Panc1 (cell line): ENCODE results near the gene ARPC2. TPM values are rescaled to one million over a fixed set of nuclear protein-coding genes. Genes with fewer than 3 reads are reported as not detected.

Source experiments
- ATAC-seq: fragments of 200-7000 bp; cut with Tn5 transposase; 2 replicates; pipeline ENCODE4 v1.9.1; 2020; ENCODE audit warnings: mild to moderate bottlenecking, moderate library complexity
- BruUV-seq: library from RNA; stranded (reverse); fragments of 400-500 nt; replicated peaks from 2 replicates; lab custom pipeline; 2021; lab: Mats Ljungman, UMichigan
- CTCF ChIA-PET: fragments of 300-600 bp; sonication (Branson Sonifier 250); formaldehyde crosslinking; loops from one replicate; lab custom pipeline; 2022; ENCODE audit warnings: antibody characterized with exemption; lab: Charles Lee
- POLR2A ChIA-PET: fragments of 300-600 bp; sonication (Branson Sonifier 250); formaldehyde crosslinking; loops from one replicate; lab custom pipeline; 2022; ENCODE audit warnings: antibody characterized with exemption; lab: Charles Lee
- DNase-seq: peaks from one replicate; pipeline ENCODE4 v3.0.0-alpha.2; 2010; ENCODE audit warnings: low read depth, low spot score
- H3K27ac ChIP-seq: 2 replicates; pipeline ENCODE4 v1.5.1; 2011; ENCODE audit warnings: mild to moderate bottlenecking, low read length, inconsistent platforms
- H3K27me3 ChIP-seq: fragments of 200-500 bp; sonication (Bioruptor generic); 2 replicates; pipeline ENCODE4 v1.6.0; 2014; ENCODE audit warnings: low read length, inconsistent platforms; ENCODE audit not compliant: control insufficient read depth, insufficient read depth
- H3K36me3 ChIP-seq: fragments of 200-500 bp; sonication (Bioruptor generic); 2 replicates; pipeline ENCODE4 v1.5.1; 2014; ENCODE audit warnings: inconsistent platforms, mild to moderate bottlenecking, low read length, moderate library complexity; ENCODE audit not compliant: control insufficient read depth, insufficient read depth
- H3K4me1 ChIP-seq: 2 replicates; pipeline ENCODE4 v1.5.1; 2011; ENCODE audit warnings: inconsistent platforms, mild to moderate bottlenecking, low read length, moderate library complexity; ENCODE audit not compliant: control insufficient read depth, insufficient read depth
- H3K4me3 ChIP-seq, 2 experiments: 2 replicates each; pipeline ENCODE4 v1.5.1; 2011 to 2012; ENCODE audit warnings: low read depth in 2 of 2, low read length in 2 of 2, mild to moderate bottlenecking in 2 of 2, inconsistent platforms in 1 of 2, moderate library complexity in 1 of 2
- H3K9me3 ChIP-seq: fragments of 200-500 bp; sonication (Bioruptor generic); 2 replicates; pipeline ENCODE4 v1.5.1; 2014; ENCODE audit warnings: low read depth, mild to moderate bottlenecking, inconsistent platforms, low read length, moderate library complexity; ENCODE audit not compliant: control insufficient read depth, insufficient read depth
- POLR2AphosphoS5 ChIP-seq: IDR thresholded peaks from 2 replicates; pipeline ENCODE4 v1.6.1; 2012; ENCODE audit warnings: mild to moderate bottlenecking, low read depth, low read length, moderate library complexity
- SIN3A ChIP-seq: IDR thresholded peaks from 2 replicates; pipeline ENCODE4 v1.6.1; 2012; ENCODE audit warnings: low read depth, mild to moderate bottlenecking, low read length, moderate library complexity, borderline replicate concordance; ENCODE audit not compliant: insufficient read depth
- TCF7L2 ChIP-seq: IDR thresholded peaks from 2 replicates; pipeline ENCODE4 v1.6.1; 2011; ENCODE audit warnings: mild to moderate bottlenecking, low read depth, low read length, inconsistent platforms
- in situ Hi-C: cut with HindIII; loops from 2 replicates; pipeline ENCODE4 v1.10.0; 2016; ENCODE audit warnings: low sequenced_read_pairs, low pct_unique_long_range_greater_than_20kb
- intact Hi-C: fragments of 100-400 bp; cut with micrococcal nuclease; formaldehyde crosslinking; loops from one replicate; pipeline ENCODE4 v1.10.0; 2022; ENCODE audit not compliant: unreplicated experiment
- total RNA-seq: library from RNA; stranded (reverse); gene quantifications from one replicate; pipeline ENCODE4 v1.2.1, GENCODE V29; 2021; ENCODE audit not compliant: unreplicated experiment
- TF ChIP-seq, protein P1 (sequence below), 2 experiments: IDR thresholded peaks; 2 replicates each; pipeline ENCODE4 v1.6.1; 2011 to 2012; ENCODE audit warnings: low read depth in 2 of 2, control low read depth in 1 of 2, low read length in 1 of 2, mild to moderate bottlenecking in 1 of 2, moderate library complexity in 1 of 2; ENCODE audit not compliant: insufficient read depth in 1 of 2
- TF ChIP-seq, protein P2 (sequence below): fragments of 450-650 bp; IDR thresholded peaks from 2 replicates; pipeline ENCODE4 v1.5.1; 2017; ENCODE audit warnings: mild to moderate bottlenecking

Gene ARPC2
- total RNA-seq, 1 experiment from 2014 or later, result 248 TPM

DNA sequence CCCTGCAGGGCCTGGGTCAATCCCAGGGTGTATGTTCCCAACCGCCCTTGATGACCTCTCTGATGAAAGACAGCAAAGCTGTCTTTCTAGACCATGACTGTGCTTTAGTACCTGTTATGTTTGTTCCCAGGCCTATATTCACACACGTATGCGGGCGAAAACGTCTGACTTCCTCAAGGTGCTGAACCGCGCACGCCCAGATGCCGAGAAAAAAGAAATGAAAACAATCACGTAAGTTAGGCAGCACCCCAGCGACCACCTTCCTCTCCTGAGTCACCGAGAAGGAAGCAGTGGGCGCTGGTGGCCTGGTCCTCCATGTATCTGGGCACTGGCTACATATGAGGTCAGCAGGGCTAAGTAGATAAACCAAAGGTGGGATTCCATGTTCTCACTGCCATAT is 32.7 kb downstream of the ARPC2 start:
- H3K27ac ChIP-seq, result no peak overlapping the region
- no peaks in the 10 kb centered on the region for H3K4me1 ChIP-seq
- intact Hi-C loops, result no loop called here
- TF ChIP-seq POLR2AphosphoS5 (no peak), TCF7L2 (no peak), SIN3A (no peak)
- TF ChIP-seq, protein P1, sequence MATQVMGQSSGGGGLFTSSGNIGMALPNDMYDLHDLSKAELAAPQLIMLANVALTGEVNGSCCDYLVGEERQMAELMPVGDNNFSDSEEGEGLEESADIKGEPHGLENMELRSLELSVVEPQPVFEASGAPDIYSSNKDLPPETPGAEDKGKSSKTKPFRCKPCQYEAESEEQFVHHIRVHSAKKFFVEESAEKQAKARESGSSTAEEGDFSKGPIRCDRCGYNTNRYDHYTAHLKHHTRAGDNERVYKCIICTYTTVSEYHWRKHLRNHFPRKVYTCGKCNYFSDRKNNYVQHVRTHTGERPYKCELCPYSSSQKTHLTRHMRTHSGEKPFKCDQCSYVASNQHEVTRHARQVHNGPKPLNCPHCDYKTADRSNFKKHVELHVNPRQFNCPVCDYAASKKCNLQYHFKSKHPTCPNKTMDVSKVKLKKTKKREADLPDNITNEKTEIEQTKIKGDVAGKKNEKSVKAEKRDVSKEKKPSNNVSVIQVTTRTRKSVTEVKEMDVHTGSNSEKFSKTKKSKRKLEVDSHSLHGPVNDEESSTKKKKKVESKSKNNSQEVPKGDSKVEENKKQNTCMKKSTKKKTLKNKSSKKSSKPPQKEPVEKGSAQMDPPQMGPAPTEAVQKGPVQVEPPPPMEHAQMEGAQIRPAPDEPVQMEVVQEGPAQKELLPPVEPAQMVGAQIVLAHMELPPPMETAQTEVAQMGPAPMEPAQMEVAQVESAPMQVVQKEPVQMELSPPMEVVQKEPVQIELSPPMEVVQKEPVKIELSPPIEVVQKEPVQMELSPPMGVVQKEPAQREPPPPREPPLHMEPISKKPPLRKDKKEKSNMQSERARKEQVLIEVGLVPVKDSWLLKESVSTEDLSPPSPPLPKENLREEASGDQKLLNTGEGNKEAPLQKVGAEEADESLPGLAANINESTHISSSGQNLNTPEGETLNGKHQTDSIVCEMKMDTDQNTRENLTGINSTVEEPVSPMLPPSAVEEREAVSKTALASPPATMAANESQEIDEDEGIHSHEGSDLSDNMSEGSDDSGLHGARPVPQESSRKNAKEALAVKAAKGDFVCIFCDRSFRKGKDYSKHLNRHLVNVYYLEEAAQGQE (IDR thresholded peaks at IDR 0.05; ENCODE audit: insufficient read depth in 1 of 2, low read depth in 2 of 2, low read length in 1 of 2), result no peak
- TF ChIP-seq, protein P2, sequence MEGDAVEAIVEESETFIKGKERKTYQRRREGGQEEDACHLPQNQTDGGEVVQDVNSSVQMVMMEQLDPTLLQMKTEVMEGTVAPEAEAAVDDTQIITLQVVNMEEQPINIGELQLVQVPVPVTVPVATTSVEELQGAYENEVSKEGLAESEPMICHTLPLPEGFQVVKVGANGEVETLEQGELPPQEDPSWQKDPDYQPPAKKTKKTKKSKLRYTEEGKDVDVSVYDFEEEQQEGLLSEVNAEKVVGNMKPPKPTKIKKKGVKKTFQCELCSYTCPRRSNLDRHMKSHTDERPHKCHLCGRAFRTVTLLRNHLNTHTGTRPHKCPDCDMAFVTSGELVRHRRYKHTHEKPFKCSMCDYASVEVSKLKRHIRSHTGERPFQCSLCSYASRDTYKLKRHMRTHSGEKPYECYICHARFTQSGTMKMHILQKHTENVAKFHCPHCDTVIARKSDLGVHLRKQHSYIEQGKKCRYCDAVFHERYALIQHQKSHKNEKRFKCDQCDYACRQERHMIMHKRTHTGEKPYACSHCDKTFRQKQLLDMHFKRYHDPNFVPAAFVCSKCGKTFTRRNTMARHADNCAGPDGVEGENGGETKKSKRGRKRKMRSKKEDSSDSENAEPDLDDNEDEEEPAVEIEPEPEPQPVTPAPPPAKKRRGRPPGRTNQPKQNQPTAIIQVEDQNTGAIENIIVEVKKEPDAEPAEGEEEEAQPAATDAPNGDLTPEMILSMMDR, result no peak
- H3K36me3 ChIP-seq, result peaks cover 40% of the 10 kb centered on the region
- ChIA-PET CTCF (no interaction called here), POLR2A (no interaction called here)
- no TSS peak for BruUV-seq
- H3K4me3 ChIP-seq, result no peak overlapping the region
- ATAC-seq (no peak), DNase-seq (no peak)
- no peaks in the 10 kb centered on the region for H3K9me3 ChIP-seq
- H3K27me3 ChIP-seq, result no peaks in the 10 kb centered on the region
- in situ Hi-C loops, result no loop called here

DNA sequence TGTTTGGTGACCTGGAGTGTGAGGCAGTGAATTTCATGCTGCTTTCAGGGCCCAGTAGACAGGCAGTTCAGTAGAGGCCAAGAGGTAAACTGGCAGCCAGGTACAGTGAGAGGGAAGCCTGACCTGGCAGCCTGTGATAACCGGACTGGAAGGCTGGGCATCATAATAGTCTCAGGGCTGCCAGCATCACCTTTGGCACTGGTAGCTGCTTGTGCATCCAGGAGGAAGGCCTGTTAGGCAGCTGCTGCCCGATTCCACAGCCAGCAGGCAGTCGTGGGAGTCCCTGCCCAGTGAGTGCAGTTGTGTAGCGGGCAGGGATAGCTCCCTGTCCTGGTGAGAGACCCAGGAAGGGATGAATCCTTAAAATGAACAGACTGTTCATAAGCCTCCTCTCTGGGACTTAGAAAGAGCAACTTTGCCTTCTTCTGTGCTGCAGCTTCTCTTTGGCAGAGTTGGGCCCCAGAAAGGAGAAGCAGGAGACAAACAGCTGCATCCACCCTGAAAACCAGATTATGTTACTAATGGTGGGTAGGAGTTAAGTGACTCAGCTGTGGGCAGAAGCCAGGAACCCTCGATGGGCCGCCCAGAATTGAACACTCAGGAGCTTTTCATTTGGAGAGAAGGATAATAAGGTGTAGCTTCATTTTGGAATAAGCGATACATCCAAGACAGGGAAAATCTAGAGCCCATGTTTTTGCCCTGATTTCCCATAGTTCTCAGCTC is 35.7 kb downstream of the ARPC2 start:
- Histone ChIP-seq H3K27ac (no peak overlapping the region), H3K4me1 (no peaks in the 10 kb centered on the region), H3K36me3 (peaks cover 37% of the 10 kb centered on the region), H3K27me3 (no peaks in the 10 kb centered on the region), H3K4me3 (no peak overlapping the region), H3K9me3 (no peaks in the 10 kb centered on the region)
- intact Hi-C loops (no loop called here), in situ Hi-C loops (no loop called here)
- ChIA-PET POLR2A (no interaction called here), CTCF (no interaction called here)
- TF ChIP-seq, protein P2, result no peak
- no peak for TF ChIP-seq TCF7L2
- no peak for TF ChIP-seq SIN3A
- TF ChIP-seq POLR2AphosphoS5, result no peak
- TF ChIP-seq, protein P1 (IDR thresholded peaks at IDR 0.05; ENCODE audit: insufficient read depth in 1 of 2, low read depth in 2 of 2, low read length in 1 of 2), result no peak
- ATAC-seq (no peak), DNase-seq (no peak)
- BruUV-seq, result no TSS peak
